B cell (primary cell): ENCODE results near the gene CABLES2. TPM values are rescaled to one million over a fixed set of nuclear protein-coding genes. Genes with fewer than 3 reads are reported as not detected.

Experiments used
- ATAC-seq: fragments of 200-7000 bp; cut with Tn5 transposase; one replicate; pipeline ENCODE4 v1.10.0; 2021; ENCODE audit warnings: low read depth, mild to moderate bottlenecking, moderate number of reproducible peaks, moderate library complexity
- CTCF ChIA-PET: fragments of 350-600 bp; sonication (Branson Sonifier 250); formaldehyde crosslinking; loops from one replicate; lab custom pipeline; 2021; ENCODE audit warnings: antibody characterized with exemption, inconsistent platforms; lab: Charles Lee
- POLR2A ChIA-PET: fragments of 350-600 bp; sonication (Branson Sonifier 250); formaldehyde crosslinking; loops from one replicate; lab custom pipeline; 2021; ENCODE audit warnings: antibody characterized with exemption; lab: Charles Lee
- DNase-seq: peaks from one replicate; pipeline ENCODE4 v3.0.0; 2013
- H2AFZ ChIP-seq: 2 replicates; pipeline ENCODE4 v1.6.1; 2012; ENCODE audit warnings: mild to moderate bottlenecking, low read depth, low read length; ENCODE audit not compliant: insufficient read depth, poor library complexity, severe bottlenecking
- H3K27ac ChIP-seq, 2 donors: 1 replicate in 1 of 2; 2 replicates in 1 of 2; pipeline ENCODE4 v1.5.1; 2012 to 2013; ENCODE audit warnings: low read length in 2 of 2, mild to moderate bottlenecking in 2 of 2, moderate library complexity in 1 of 2
- H3K27me3 ChIP-seq, 4 experiments: fragments of 200-600 bp in 1 of 4; sonication (generic) in 1 of 4; replicated peaks in 1 of 4; 1 replicate in 2 of 4; 2 replicates in 2 of 4; pipeline versions ENCODE4 v1.6.1 to v1.7.0; 2013 to 2016; ENCODE audit warnings: low read length in 3 of 4, mild to moderate bottlenecking in 2 of 4, mixed read lengths in 1 of 4, moderate library complexity in 1 of 4; ENCODE audit not compliant: insufficient read depth in 4 of 4, control insufficient read depth in 3 of 4; ENCODE audit errors: control extremely low read depth in 1 of 4
- H3K36me3 ChIP-seq, 2 experiments: replicated peaks in 1 of 2; 1 replicate in 1 of 2; 2 replicates in 1 of 2; pipeline versions ENCODE4 v1.6.1 to v1.7.1; 2013; ENCODE audit warnings: low read length in 1 of 2; ENCODE audit not compliant: insufficient read depth in 2 of 2, control insufficient read depth in 1 of 2; ENCODE audit errors: control extremely low read depth in 1 of 2, extremely low read depth in 1 of 2
- H3K4me1 ChIP-seq, 2 donors: fragments of 200-600 bp in 1 of 2; sonication (generic) in 1 of 2; 1 replicate in 1 of 2; 2 replicates in 1 of 2; pipeline versions ENCODE4 v1.5.1 to v1.6.1; 2013 to 2017; ENCODE audit warnings: low read length in 2 of 2; ENCODE audit not compliant: control insufficient read depth in 2 of 2, insufficient read depth in 2 of 2
- H3K4me2 ChIP-seq: replicated peaks from 2 replicates; pipeline ENCODE3; 2012; ENCODE audit warnings: mild to moderate bottlenecking, low read depth, low read length; ENCODE audit not compliant: poor library complexity, severe bottlenecking
- H3K4me3 ChIP-seq, 5 experiments: fragments of 200-600 bp in 1 of 5; sonication (generic) in 1 of 5; 1 replicate in 3 of 5; 2 replicates in 2 of 5; pipeline versions ENCODE4 v1.5.1 to v1.7.0; 2011 to 2016; ENCODE audit warnings: low read length in 4 of 5, mild to moderate bottlenecking in 4 of 5, low read depth in 2 of 5, control low read depth in 1 of 5, moderate library complexity in 1 of 5; ENCODE audit not compliant: insufficient read depth in 1 of 5; ENCODE audit errors: control extremely low read depth in 1 of 5, extremely low read depth in 1 of 5
- H3K79me2 ChIP-seq: fragments of 200-600 bp; sonication (generic); one replicate; pipeline ENCODE4 v1.6.0; 2016; ENCODE audit warnings: low read length; ENCODE audit not compliant: control insufficient read depth, insufficient read depth
- H3K9ac ChIP-seq: fragments of 200-600 bp; sonication (generic); 2 replicates; pipeline ENCODE4 v1.6.1; 2017; ENCODE audit warnings: mild to moderate bottlenecking, low read length, moderate library complexity
- H3K9me3 ChIP-seq, 3 donors: one replicate each; pipeline versions ENCODE4 v1.6.1 to v1.7.1; 2013; ENCODE audit warnings: low read length in 2 of 3; ENCODE audit not compliant: control insufficient read depth in 2 of 3, insufficient read depth in 1 of 3; ENCODE audit errors: control extremely low read depth in 1 of 3
- H4K20me1 ChIP-seq: 2 replicates; pipeline ENCODE4 v1.6.0; 2012; ENCODE audit warnings: mild to moderate bottlenecking, low read length; ENCODE audit not compliant: insufficient read depth, control insufficient read depth, poor library complexity, severe bottlenecking
- H3K27ac Mint-ChIP-seq: one replicate; pipeline ENCODE4 v1.8.0; 2021; ENCODE audit warnings: mixed read lengths
- H3K27me3 Mint-ChIP-seq: one replicate; pipeline ENCODE4 v1.8.0; 2021; ENCODE audit warnings: mixed read lengths
- H3K4me1 Mint-ChIP-seq: one replicate; pipeline ENCODE4 v1.8.0; 2021; ENCODE audit warnings: mixed read lengths
- H3K4me3 Mint-ChIP-seq: one replicate; pipeline ENCODE4 v1.8.0; 2021; ENCODE audit warnings: mixed read lengths
- H3K9me3 Mint-ChIP-seq: one replicate; pipeline ENCODE4 v1.8.0; 2022; ENCODE audit warnings: mixed read lengths; ENCODE audit not compliant: insufficient read depth
- CTCF ChIP-seq: fragments of 200-600 bp; IDR thresholded peaks from one replicate; pipeline ENCODE4 v1.8.0; 2022; ENCODE audit warnings: antibody characterized with exemption, mild to moderate bottlenecking
- EZH2 ChIP-seq: IDR thresholded peaks from 2 replicates; pipeline ENCODE4 v1.6.1; 2012; ENCODE audit warnings: borderline replicate concordance, low read depth, mild to moderate bottlenecking, moderate library complexity, low read length; ENCODE audit not compliant: insufficient read depth, poor library complexity, severe bottlenecking
- WGBS: methylation state at CpG from one replicate; pipeline ENCODE4 v1.1.5; 2013; ENCODE audit warnings: missing lambda C conversion rate; ENCODE audit not compliant: insufficient coverage; 5-methylcytosine and 5-hydroxymethylcytosine counted together
- intact Hi-C: fragments of 100-400 bp; cut with micrococcal nuclease; formaldehyde crosslinking; loops from one replicate; pipeline ENCODE4 v1.10.0; 2022
- polyA plus RNA-seq: library from polyadenylated mRNA; depleted of rRNA; stranded (reverse); fragments of >200 nt; gene quantifications from 2 replicates; pipeline ENCODE4 v1.2.3, GENCODE V29; 2012
- total RNA-seq, 2 donors: library from RNA; stranded (reverse); fragments of 120-200 nt in 1 of 2; gene quantifications; 1 replicate in 1 of 2; 2 replicates in 1 of 2; pipeline versions ENCODE4 v1.2.3 to v1.2.4, GENCODE V29; 2013 to 2022

The CABLES2 gene
- total and polyA plus RNA-seq, 2 donors (not counting 1 experiment from before 2014, with no cell fraction given) = 4.8 to 8.2 TPM

GRCh38 chr20:62402456-62403150 is 4.5 kb downstream of the CABLES2 start:
- peaks cover 15 to 31% of the 10 kb centered on the region in 2 donors for H3K4me1 ChIP-seq
- CTCF ChIA-PET = interaction anchor here (0.9 kb wide), 1 partner anchor 26 kb away, joined by 3 read pairs; no protein-coding TSS in a partner anchor
- no peak overlapping the region for H3K9ac ChIP-seq
- Mint-ChIP-seq H3K27me3 (no peaks in the 10 kb centered on the region), H3K4me1 (peaks cover 30% of the 10 kb centered on the region), H3K4me3 (no peak overlapping the region), H3K9me3 (no peaks in the 10 kb centered on the region), H3K27ac (no peak overlapping the region)
- no peak overlapping the region for H2AFZ ChIP-seq
- DNase-seq (no peak), ATAC-seq (no peak)
- H4K20me1 ChIP-seq = peaks cover 9% of the 10 kb centered on the region
- H3K9me3 ChIP-seq = peaks cover 0 to 7% (median 0%) of the 10 kb centered on the region in 3 donors
- TF ChIP-seq CTCF (no peak), EZH2 (no peak)
- 98% methylated on average over 22 of the region's 23 CpGs for WGBS
- POLR2A ChIA-PET = no interaction called here
- H3K4me2 ChIP-seq = no peak overlapping the region
- H3K27ac ChIP-seq = no peak overlapping the region
- peaks cover 23% of the 10 kb centered on the region for H3K79me2 ChIP-seq
- no peaks in the 10 kb centered on the region for H3K27me3 ChIP-seq
- no peaks in the 10 kb centered on the region for H3K36me3 ChIP-seq
- H3K4me3 ChIP-seq = no peak overlapping the region
- intact Hi-C loops = no loop called here

GRCh38 chr20:62401331-62401779 is 5.7 kb downstream of the CABLES2 start:
- no peak overlapping the region for H3K9ac ChIP-seq
- Mint-ChIP-seq H3K4me1 (peaks cover 30% of the 10 kb centered on the region), H3K4me3 (no peak overlapping the region), H3K9me3 (no peaks in the 10 kb centered on the region), H3K27me3 (no peaks in the 10 kb centered on the region), H3K27ac (peak overlapping the region; percentile 20)
- intact Hi-C loops = no loop called here
- no peaks in the 10 kb centered on the region for H3K27me3 ChIP-seq
- H3K36me3 ChIP-seq = no peaks in the 10 kb centered on the region
- POLR2A ChIA-PET = no interaction called here
- ATAC-seq (no peak), DNase-seq (no peak)
- H3K4me2 ChIP-seq = no peak overlapping the region
- CTCF ChIA-PET = interaction anchor here (1.5 kb wide), 1 partner anchor 99 kb away, joined by 5 read pairs; no protein-coding TSS in a partner anchor
- H3K4me1 ChIP-seq = peaks cover 10 to 23% of the 10 kb centered on the region in 2 donors
- no peak overlapping the region for H3K27ac ChIP-seq
- peaks cover 18% of the 10 kb centered on the region for H3K79me2 ChIP-seq
- H3K9me3 ChIP-seq = peaks cover 0 to 7% (median 0%) of the 10 kb centered on the region in 3 donors
- TF ChIP-seq CTCF (no peak), EZH2 (no peak)
- no peak overlapping the region for H2AFZ ChIP-seq
- no peak overlapping the region for H3K4me3 ChIP-seq
- peaks cover 7% of the 10 kb centered on the region for H4K20me1 ChIP-seq
- 91% methylated on average over 21 of the region's 21 CpGs for WGBS
